HG02870 (cell line): ENCODE data around the gene AQP9.
"Not testable (repeated sequence)": the region's sequence is repeated elsewhere in the genome, so short reads cannot be mapped to it uniquely, and the experiment has no call there.

ENCODE experiments used
- ATAC-seq: cut with Tn5 transposase; IDR thresholded peaks from one replicate; pipeline ENCODE4 v1.9.1; 2021; ENCODE audit warnings: mild to moderate bottlenecking, moderate library complexity; ENCODE audit not compliant: unreplicated experiment

The AQP9 gene

DNA sequence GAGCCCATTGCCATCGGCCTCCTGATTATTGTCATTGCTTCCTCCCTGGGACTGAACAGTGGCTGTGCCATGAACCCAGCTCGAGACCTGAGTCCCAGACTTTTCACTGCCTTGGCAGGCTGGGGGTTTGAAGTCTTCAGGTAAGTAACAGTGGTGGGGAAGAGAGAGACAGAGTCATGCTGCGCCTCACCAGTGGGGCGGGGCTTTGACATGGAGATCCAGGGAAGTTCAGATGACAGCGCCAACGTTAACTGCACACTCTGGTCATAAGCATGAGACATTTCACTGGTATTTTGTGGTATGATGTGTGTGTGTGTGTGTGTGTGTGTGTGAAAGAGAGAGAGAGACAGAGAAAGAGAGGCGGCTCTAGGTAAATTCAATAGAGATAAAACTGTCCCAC is 41.0 kb downstream of the AQP9 start:
- no peak for ATAC-seq

DNA sequence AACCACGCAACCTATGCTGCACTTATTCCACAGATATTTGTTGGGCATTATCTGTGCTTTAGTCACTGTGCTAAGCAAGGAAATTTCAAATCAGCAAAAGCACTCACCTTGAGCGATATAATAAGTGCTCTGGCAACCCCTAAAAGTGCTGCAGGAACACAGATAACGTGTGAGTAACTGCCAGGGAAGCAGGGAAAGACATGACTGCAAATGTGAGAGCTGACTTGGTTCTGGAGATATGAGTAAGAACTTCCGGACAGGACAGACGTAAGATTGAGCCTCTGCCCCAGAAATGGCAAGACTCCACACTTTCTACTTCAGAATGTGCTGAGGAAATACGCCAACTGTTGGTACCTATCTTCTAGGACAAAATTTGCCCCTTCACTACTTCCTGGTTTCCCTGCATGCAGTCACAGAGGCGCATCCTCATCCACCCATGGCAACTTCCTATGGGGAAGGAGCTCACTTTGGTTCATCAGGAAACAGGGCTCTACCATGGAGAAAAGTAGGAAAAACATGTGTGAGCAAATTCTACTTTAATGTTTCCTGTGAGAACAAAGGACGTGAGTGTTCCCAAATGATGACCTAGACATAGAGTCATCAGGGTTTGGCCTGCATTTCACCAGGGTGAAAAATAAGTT is 41.7 kb downstream of the AQP9 start:
- no peak for ATAC-seq

DNA sequence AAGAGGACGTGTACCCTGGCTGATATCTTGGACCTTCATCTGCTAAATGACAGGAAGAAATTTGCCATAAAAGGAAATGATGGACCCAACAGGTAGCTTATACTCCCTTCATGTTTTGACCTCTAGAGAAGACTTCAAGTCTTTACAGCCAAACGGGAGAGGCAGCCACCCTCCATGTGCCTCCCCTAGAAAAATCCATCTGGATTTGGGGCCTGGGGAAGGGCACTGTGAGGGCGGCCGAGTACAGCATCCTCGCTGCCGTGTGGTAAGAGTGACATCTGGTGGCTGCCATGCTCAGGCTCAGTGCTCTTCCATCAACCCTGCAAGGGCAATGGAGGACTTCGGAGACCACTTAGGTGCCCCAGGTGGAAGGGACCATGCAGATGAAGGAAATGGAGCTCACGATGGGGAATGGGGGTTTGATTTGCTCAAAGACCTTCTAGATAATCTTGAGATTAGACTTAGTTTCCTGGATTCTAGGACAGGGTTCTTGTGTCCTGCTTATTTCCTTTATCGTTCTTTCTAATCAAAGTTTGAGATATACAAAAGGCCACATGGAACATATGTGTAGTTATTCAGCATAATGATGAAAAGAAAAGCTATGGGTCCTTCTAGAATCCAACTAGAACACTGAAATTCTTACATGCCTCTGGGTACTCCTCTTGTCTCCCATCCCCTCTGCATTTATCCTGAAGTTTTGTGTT is 44.4 kb downstream of the AQP9 start:
- ATAC-seq = no peak

DNA sequence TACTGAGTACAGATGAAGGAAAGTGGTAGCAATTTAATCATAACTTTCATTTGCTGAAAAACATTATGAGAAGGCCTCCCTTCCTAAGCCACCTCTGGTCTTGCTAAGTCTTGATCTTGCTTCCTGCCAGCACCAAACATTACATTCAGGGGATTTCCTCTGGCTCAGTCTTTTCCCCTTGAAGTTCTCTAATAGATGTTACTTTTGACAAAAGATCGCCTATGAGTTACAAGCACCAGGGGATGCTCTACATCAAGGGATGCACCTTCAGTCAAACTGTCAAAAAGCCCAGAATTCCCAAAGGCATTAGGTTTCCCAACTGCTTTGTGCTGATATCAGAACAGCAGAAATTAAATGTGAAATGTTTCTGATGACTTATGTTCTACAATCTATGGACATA is 47.3 kb downstream of the AQP9 start:
- no peak for ATAC-seq

DNA sequence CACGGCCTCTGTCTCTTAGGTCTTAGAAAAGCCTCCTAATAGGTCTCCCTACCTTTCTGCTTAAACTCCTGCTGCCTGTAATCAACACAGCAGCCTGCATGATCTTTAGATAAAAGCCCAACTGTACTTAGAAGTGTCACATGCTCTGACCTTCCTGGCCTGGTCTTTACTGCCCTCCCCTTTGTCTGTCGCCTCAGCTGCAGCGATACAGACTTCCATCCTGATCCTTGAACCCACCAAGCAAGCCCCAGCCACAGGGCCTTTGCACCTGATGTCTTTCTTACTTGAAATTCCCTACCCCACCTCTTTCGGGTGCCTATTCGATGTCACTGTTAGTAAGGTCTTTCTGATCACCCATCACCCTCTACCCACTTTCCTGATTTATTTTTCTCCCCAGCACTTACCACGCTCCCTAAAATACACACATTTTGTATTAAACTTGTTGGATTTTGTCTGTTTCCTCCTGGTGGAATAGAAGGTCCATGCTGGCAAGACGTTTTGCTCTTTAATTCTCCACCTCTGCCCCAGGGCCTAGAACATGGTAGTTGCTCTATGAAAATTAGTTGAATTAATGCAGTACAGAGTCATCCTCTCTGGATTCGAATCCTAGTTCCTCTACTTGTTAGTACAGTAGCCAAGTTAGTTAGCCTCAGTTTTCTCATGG is 51.1 kb downstream of the AQP9 start:
- ATAC-seq = no peak

DNA sequence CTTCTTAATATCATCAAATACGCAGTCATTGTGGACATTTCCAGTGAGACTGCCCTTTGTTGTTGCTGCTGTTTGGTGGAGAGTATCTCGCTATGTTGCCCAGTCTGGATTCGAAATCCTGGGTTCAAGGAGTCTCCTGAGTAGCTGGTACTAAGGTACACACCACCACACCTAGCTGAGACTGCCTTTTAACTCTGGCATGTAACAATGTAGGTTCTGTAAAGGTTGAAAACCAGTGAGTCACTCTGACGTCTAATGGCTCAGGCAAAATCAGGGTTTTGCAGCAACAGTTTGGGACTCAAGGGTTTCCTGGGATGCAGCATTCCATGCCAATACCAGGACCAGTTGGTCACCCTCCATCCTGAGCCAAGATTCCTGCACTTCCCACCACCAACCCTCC is 52.2 kb downstream of the AQP9 start:
- no peak for ATAC-seq

DNA sequence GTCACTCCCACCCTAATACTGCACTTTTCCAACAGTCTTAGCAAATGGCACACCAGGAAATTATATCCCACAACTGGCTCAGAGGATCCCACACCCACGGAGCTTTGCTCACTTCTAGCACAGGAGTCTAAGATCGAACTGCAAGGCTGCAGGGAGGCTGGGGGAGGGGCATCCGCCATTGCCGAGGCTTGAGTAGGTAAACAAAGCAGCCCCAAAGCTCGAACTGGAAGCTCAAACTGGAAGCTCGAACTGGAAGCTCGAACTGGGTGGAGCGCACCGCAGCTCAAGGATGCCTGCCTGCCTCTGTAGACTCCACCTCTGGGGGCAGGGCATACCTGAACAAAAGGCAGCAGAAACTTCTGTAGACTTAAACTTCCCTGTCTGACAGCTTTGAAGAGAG is 55.5 kb downstream of the AQP9 start:
- ATAC-seq = not testable (repeated sequence)

DNA sequence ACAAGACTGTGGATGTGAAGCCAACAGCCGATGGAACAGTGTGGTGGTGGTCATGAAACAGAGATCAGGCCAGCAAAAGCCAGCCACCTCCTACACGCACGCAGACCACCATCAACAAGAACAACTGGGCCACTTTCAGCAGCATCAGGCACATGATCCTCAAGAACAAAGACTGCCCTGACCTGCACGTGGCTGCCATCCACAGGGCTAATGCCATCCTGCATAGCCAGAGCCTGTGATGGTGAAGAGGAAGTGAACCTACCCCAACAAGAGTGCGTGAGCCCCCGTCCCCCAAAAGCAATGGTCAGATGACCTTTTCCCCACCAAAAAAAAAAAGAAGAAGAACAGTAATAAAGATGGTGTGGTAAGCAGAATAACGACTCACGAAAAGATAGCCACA is 62.6 kb downstream of the AQP9 start:
- ATAC-seq = no peak

DNA sequence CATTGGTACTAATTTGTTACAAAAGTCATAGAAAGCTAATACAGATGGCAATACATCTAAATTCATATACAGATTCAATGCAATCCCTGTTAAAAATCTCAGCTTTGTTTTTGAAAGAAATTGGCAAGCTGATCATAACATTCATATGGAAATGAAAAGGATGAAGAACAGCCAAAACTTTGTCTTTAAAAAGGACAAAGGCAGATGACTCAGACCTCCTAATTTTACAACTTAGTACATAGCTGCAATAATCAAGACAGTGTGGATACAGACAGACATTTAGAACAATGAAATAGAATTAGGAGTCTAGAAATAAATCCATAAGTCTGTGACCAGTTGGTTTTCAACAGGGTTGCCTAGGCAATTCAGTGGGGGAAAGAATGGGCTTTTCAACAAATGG is 63.3 kb downstream of the AQP9 start:
- ATAC-seq = no peak

DNA sequence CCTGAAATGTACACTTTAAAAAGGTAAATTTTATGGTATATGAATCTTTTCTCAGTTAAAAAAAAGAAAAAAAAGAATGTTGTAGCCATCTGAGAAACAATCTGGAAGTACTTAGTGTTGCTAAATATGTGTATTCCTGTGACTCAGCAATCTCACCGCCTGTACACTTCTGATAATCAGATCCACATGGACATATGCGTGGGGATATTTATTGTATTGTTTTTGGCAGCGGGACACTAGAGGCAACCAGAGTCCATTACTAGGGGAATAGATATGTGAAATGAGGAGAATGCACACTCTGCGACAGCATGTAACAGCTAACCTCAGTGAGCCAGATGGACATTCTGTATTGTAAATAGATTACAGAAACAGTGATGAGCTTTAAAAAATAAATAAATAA is 65.4 kb downstream of the AQP9 start:
- ATAC-seq = no peak

DNA sequence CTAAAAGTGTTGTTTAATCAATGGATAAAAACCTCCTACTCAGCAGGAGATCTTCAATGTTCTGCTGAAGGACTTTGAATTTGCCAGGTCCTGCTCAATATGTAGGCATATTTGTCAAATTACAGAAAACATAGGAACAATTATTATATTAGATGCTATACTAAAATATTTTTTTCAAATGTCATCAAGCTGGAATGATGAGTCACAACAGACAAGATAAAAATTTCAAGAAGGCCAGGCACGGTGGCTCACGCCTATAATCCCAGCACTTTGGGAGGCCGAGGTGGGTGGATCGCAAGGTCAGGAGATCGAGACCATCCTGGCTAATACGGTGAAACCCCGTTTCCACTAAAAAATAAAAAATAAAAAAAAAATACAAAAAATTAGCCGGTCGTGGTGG is 68.0 kb downstream of the AQP9 start:
- no peak for ATAC-seq

DNA sequence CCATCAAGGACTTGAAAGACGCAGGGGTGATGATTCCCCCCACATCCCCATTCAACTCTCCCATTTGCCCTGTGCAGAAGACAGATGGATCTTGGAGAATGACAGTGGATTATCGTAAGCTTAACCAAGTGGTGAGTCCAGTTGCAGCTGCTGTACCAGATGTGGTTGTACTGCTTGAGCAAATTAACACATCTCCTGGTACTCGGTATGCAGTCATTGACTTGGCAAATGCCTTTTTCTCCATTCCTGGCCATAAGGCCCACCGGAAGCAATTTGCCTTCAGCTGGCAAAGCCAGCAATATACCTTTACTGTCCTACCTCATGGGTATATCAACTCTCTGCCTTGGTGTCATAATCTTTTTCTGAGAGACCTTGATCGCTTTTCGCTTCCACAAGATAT is 70.0 kb downstream of the AQP9 start:
- ATAC-seq = not testable (repeated sequence)

DNA sequence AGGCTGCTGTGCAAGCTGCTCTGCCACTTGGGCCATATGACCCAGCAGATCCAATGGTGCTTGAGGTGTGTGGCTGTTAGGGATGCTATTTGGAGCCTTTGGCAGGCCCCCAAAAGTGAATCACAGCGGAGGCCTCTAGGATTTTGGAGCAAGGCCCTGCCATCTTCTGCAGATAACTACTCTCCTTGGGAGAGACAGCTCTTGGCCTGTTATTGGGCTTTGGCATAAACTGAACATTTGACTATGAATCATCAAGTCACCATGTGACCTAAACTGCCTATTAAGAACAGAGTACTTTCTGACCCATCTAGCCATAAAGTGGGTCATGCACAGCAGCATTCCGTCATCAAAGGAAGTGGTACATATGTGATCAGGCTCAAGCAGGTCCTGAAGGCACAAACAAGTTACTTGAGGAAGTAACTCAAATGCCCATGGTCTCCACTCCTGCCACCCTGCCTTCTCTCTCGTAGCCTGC is 70.9 kb downstream of the AQP9 start:
- not testable (repeated sequence) for ATAC-seq

DNA sequence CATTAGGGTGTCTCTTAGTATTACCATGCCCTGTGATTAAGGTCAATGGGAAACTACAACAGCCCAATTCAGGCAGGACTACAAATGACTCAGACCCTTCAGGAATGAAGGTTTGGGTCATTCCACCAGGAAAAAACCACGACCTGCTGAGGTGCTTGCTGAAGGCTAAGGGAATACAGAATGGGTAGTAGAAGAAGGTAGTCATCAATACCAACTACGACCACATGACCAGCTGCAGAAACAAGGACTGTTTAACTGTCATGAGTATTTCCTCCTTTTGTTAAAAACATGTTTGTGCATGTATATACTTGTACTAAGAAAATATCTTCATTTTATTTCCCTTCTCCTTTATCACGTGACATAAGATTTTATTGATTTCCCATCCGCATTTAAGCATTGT is 71.8 kb downstream of the AQP9 start:
- not testable (repeated sequence) for ATAC-seq

DNA sequence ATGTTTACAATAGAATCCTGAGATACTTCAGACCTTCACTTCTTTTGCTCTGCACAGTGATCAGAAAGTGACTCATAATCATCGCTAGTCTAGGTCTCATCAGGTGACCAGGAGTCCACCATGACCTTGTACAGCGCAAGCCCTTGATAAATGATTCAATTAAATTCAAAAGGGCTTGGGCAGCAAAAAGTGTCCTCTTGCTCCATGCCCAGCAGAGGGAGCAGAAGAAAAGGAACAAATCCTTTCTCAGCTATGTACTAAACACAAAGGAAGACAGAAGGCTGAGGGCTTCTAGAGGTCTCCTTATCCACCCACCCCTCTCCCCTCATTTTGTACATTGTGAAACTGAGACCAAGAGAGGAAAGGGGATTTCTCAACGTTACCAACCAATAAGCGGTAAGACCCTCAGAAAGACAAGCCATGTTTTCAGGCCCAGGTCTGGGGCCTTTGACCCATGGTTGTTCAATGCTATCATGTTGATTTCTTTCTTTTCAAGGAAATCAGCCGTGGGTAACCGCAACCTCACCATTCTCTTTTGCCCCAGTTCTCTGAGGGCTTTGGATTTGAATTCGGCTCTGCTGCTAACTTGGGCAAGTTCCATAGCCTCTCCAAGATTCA is 74.8 kb downstream of the AQP9 start:
- ATAC-seq = no peak

DNA sequence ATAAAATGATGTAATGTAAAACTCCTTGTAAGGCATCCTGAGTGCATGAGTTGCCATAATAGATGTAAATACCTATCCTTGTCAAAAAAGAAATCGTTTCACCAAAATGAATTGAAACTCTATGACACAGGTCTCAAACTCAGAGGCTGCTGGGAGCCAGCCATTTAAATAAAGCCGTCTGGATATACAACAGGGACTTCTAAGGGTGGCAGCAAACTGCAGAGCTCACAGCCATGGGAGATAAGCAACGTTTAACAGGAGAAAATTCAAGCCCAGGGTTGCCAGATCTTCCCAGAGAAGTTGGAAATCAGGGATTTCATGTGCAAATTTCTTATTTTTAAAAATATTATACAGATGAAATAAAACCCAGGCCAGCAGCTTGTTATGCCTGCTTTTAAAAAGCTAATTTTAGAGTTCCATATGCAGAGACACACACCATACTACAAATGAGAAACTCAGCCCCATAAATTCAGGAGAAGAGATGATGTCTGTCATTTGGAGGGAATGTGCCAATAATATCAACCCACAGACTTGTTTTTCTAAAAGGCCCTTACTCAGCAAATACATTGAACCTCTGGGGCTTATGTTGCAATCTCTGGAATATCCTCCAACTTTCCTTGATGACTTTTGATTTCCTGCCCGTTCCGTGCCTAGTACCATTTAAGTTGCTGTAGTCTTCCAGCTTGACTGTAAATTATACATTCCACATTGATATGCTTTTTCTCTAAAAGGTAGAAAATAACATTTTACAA is 75.6 kb downstream of the AQP9 start:
- ATAC-seq = no peak

DNA sequence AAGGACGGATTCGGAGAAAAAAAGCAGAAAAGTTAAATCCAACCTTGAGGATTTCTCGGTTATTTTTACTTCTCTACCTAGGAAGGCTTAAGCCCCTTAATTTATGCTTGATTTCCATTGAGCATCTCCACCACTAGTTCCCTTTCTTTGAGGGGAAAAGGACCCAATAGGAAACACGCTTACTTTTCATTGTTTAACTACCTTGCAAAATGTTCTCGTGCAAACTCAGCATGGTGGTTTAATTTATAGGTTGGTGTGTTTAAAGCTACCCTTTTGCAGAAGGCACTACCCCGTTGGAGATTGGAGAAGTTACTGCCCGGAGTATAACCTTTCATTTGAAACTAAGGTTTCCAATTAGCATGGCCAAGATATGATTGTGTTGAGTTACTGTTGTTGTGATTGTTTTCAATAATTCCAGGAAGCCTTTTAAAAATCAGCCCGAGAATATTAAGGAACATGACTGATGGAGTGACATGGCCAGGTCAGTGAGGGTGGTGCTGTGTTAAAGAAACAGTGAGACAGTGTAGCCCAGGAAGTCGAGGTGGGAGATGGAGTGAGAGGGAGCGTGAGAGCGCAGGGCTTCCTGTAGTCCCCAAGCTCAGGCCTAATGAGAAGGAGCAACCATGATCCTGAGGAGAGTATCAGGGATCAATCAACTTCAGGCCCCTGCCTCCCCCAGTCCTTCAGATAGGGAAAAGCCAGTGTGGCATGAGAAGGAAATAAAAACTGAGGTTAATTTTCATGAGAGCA is 76.6 kb downstream of the AQP9 start:
- ATAC-seq = no peak

DNA sequence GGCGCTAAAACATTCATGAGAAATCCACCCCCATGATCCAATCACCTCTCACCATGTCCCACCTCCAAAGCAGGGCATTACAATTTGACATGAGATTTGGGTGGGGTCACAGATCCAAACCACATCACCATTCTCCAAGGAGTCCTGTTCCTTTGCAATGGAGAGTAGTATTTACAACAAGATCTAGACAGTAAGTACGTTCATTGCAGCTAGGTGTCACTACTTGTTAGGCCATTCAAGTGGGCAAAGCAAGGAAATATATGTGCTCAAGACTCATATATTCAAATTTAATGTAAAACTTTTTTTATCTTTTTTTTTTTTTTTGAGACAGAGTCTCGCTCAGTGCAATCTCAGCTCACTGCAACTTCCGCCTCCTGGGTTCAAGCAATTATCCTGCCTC is 79.3 kb downstream of the AQP9 start:
- no peak for ATAC-seq

DNA sequence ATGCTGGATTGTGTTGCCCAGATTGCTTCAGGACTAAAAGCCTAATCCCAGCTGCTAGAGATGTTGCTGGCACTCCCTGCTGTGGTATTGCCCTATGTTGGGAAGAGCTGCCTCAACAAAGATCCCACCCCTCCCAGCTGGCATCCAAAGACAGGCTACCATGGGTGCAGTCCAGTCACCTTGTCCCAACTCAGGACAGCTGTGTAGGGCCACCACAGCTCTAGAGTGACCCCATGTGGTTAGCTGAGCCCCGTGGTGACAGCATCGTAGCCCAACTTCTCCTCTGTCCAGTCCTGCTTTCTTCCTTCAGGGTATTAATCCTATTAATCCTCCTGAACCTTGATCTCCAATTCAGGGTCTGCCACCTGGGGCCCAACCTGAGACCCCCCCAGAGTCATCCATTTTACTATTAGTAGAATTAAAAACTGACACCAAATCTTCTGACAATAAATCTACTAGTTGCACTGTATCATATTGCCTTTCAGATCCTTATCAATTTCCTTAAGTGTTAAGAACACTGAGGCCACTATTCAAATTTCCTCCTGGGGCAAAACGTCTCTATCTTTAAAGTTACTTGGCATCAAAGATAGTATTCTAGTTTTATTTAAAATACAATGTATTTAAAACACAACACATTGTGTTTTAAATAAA is 83.5 kb downstream of the AQP9 start:
- no peak for ATAC-seq

DNA sequence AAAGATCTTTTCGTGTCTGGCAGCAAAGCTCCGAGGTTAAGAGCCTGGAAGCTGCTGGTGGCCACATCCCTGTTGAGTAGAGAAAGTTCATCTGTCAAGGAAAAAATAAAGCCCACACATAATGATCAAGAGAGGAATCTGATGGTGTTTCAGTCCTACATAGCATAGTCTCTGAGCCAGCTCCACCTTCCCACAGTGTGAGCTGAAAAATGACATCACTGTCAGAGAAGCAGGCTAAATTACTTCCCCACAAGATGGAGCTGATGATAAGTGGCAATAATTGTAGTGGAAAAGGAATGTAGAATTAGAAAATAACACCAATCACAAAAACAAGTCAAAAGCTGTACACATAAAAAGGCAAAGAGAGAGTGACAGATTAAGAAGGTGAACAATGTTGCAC is 84.5 kb downstream of the AQP9 start:
- ATAC-seq = no peak
